Measurements from ENCODE around the gene PPP1R3F.
"Not testable (repeated sequence)": the region's sequence is repeated elsewhere in the genome, so short reads cannot be mapped to it uniquely, and the experiment has no call there.

The PPP1R3F gene

DNA sequence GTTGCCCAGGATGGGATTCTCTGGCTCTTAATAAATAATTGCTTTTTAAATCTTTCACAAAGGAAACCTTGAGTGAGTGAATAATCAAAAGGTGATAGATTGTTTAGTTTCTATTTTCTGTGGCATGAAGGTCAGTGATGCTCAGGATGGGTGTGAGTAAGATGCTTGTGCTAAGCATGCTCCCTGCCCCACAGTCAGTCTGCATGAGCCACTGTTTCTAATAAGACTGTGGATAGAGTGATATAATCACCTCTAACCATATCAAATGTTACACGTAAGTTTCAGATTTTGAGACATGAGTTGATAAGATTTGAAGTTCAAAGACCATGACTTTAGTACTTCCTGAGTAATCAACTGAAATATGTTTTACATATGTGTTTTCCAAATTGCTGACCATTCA is 31.1 kb downstream of the PPP1R3F start:
- no peak for DNase-seq
- intact Hi-C loops (cut with DNase I): no loop called here

DNA sequence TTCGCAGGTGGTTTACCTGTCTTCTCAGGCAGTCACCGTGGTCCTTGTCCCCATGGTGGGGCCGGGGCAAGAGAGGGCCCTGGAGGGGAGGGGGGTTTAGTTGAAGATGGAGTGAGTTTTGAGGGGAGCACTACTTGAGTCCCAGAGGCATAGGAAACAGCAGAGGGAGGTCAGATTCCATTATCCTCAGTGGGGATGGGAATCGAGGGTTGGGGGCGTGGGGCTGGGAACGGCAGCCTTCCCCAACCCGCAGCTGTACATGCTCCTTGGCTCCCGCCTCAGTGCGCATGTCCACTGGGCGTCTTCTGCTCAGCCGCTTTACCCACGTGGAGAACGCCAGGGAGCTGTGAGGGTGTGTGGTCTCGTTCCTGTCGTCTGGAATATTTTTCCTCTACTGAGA is 33.8 kb downstream of the PPP1R3F start, which contains the start of gene GAGE10:
GAGE10 (plus strand) TSS at position 301 of the 400 bp plus-strand sequence. CDS start 1,214 bp downstream, outside the sequence.
- intact Hi-C loops (cut with DNase I): no loop called here
- no peak for DNase-seq

DNA sequence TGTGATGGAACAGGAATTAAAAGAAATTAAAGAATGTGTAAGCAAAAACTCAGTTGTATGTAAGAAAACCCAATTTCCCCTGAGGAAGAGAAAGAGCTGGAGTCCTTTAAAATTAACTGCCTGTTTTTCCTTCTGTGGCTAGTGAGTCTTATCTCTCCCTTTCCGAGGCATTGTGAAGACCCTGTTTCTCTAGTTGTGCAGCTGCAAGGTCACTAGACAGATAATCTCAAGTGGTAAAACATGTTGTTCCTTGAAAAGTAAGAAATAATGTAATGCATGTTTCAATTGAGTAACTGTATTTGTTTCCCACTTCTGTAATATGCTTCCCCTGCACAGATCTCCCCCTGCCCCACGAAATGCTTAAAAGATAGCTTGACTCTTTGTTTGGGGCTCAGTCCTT is 38.2 kb downstream of the PPP1R3F start:
- intact Hi-C loops (cut with DNase I): not testable (repeated sequence)

DNA sequence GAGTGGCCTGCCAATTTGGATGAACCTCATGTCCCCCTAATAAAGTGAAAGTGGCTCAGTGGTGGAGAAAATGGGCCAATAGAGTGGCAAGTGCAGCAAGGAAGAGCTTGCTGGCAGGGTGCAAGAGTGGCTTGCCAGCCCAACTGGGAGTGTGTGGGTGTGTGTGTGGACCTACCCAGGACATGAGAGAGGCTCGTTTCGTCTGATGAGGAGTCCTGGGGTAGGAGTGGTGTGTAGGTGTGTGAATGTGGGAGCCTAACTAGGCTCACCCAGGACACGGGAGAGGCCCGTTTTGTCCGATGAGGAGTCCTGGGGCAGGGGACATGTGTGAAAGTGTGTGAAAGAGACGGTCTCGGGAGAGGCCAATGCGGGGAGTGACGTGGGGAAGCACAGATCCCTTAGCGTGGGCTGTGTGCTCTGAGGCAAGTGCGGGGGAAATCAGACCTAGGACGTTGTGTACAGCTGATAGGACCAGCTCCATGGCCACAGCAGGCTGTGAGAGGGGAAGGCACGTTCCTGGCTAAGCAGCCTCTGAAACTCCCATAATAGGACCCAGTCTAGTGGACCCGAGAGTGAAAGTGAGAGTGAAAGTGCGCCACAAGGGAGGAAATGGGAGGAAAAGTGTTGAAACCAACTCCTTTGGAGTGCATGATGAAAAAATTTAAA is 39.1 kb downstream of the PPP1R3F start:
- intact Hi-C loops (cut with DNase I): no loop called here

More for the DNA sequence above, 38.2 kb downstream of the PPP1R3F start:
- not testable (repeated sequence) for DNase-seq

DNA sequence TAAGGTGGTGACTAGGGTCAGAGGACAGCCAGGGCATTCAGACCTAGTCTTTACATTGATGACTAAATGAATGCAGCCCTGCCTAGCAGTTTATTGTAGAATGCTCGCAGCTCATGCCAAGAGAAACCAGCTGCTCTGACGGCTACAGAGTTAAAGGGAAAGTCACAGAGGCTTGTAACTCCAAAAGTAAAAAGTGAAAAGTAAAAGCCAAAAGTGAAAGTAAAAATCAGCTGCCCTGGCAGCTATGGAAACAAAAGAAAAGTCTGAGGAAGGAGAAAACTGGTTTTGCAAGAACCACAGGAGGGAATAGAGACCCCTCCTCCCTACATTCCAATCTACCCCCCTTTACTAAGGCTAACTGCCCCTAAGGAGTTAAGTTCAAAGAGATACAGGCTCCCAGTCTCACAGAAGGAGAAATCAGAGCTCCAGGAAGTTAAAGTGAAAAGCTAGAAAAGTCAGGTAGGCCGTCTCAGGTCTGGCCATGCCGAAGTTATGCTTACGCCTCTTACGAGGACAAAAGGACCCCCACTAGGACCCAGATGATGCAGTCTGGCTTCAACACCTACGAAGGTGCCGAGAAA is 39.9 kb downstream of the PPP1R3F start:
- intact Hi-C loops (cut with DNase I): no loop called here
- DNase-seq: no peak

More for the DNA sequence above, 39.1 kb downstream of the PPP1R3F start:
- peak in 1 of 10 donors; percentile 62 for DNase-seq

DNA sequence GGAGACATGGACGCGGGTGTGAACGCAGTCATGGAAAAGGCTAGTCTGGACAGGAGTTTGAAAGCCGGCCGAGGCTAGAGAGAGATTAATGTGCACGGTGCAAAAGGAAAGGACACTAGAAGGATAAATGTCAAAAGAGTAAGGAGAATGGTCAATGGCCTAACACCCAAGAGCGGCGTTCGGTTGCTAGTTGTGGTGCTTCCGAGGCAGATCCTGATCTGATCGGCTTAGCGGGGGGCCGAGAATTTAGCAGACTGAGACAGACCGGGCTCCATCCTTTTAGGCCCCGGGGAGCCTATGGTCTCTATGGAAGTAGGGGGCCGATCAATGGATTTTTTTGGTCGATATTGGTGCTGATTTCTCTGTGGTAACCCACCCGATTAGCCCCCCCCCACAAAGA is 40.8 kb downstream of the PPP1R3F start:
- no peak for DNase-seq
- intact Hi-C loops (cut with DNase I): no loop called here

DNA sequence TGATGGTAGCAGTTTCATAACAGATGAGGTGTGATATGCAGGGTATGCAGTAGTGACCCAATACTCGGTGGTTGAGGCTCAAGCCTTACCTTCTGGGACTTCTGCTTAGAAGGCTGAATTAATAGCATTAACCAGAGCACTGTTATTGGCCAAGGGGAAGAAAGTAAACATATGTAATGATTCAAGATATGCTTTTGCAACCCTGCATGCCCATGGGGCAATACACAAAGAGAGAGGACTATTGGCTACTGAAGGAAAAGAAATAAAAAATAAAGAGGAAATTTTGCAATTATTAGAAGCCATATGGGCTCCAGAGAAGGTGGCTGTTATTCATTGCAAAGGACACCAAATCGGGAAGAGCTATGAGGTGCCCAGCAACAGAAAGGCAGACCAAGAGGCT is 42.6 kb downstream of the PPP1R3F start:
- DNase-seq: no peak
- intact Hi-C loops (cut with DNase I): no loop called here

DNA sequence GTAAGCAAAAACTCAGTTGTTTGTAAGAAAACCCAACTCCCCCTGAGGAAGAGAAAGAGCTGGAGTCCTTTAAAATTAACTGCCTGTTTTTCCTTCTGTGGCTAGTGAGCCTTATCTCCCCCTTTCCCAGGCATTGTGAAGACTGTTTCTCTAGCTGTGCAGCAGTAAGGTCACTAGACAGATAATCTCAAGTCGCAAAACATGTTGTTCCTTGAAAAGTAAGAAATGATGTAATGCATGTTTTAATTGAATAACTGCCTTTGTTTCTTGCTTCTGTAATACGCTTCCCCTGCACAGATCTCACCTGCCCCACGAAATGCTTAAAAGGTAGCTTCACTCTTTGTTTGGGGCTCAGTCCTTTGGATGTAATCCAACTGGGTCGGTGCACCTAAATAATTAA is 46.5 kb downstream of the PPP1R3F start:
- intact Hi-C loops (cut with DNase I): no loop called here
- no peak for DNase-seq

DNA sequence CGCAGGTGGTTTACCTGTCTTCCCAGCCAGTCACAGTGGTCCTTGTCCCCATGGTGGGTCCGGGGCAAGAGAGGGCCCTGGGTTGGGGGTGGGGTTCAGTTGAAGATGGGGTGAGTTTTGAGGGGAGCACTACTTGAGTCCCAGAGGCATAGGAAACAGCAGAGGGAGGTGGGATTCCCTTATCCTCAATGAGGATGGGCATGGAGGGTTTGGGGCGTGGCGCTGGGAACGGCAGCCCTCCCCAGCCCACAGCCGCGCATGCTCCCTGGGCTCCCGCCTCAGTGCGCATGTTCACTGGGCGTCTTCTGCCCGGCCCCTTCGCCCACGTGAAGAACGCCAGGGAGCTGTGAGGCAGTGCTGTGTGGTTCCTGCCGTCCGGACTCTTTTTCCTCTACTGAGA is 52.1 kb downstream of the PPP1R3F start, which contains the start of gene GAGE12J:
GAGE12J (plus strand) TSS at position 301 of the 400 bp plus-strand sequence. CDS start 1,157 bp downstream, outside the sequence.
- DNase-seq; intact Hi-C loops (cut with DNase I): not testable (repeated sequence)

DNA sequence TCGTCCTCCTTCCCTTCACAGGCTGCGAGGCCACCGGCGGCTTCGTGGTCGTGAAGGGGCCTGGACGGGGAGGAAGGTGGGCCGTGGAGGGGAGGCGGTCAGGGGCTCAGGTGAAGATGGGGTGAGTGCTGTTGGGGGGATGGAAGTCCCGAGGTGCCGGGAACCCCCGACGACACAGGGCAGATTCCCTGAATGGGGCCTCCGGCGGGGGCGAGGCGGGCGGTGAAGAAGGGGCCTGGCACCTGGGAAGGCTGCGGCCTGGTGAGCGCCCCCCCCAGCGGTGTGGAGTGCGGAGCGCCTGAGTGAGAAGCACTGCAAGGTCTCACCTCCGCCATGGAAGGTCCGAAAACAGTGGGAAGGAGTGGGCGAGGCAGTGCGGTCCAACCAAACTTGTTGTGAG is 52.7 kb downstream of the PPP1R3F start:
- intact Hi-C loops (cut with DNase I); DNase-seq: not testable (repeated sequence)

DNA sequence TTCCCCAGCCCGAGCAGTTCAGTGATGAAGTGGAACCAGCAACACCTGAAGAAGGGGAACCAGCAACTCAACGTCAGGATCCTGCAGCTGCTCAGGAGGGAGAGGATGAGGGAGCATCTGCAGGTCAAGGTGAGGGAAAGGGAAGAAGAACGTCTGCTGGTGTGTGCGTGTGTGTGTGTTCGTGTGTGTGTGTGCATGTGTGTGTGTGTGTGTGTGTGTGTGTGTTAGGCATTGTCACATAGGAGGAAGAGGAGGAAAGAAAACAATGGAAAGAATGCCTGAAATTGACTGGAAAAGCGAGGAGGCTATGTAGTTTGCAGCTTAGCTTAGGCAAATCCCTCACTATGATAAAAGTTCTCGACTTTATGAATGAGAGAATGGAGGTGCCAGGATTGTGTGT is 54.1 kb downstream of the PPP1R3F start:
- DNase-seq; intact Hi-C loops (cut with DNase I): not testable (repeated sequence)

DNA sequence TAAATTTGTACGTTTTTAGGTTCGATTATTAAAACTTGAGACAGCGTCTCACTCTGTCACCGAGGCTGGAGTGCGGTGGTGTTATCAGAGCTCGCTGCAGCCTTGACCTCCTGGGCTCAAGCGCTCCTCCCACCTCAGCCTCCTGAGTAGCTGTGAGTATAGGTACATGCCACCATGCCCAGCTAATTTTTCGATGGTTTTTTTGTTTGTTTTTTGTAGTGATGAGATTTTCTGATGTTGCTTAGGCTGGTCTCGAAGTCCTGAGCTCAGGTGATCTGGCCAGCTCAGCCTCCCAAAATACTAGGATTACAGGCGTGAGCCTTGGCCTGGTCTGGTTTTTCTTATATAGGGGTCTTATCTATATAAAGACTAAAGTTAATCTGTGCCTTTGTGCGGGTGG is 60.8 kb downstream of the PPP1R3F start:
- DNase-seq; intact Hi-C loops (cut with DNase I): not testable (repeated sequence)

DNA sequence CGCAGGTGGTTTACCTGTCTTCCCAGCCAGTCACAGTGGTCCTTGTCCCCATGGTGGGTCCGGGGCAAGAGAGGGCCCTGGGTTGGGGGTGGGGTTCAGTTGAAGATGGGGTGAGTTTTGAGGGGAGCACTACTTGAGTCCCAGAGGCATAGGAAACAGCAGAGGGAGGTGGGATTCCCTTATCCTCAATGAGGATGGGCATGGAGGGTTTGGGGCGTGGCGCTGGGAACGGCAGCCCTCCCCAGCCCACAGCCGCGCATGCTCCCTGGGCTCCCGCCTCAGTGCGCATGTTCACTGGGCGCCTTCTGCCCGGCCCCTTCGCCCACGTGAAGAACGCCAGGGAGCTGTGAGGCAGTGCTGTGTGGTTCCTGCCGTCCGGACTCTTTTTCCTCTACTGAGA is 61.7 kb downstream of the PPP1R3F start, which contains the start of gene GAGE13:
GAGE13 (plus strand) TSS at position 301 of the 400 bp plus-strand sequence. CDS start 1,156 bp downstream, outside the sequence.
- DNase-seq; intact Hi-C loops (cut with DNase I): not testable (repeated sequence)

DNA sequence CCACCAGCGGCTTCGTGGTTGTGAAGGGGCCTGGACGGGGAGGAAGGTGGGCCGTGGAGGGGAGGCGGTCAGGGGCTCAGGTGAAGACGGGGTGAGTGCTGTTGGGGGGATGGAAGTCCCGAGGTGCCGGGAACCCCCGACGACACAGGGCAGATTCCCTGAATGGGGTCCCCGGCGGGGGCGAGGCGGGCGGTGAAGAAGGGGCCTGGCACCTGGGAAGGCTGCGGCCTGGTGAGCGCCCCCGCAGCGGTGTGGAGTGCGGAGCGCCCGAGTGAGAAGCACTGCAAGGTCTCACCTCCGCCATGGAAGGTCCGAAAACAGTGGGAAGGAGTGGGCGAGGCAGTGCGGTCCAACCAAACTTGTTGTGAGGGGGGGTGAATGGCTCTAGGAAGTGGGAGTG is 62.2 kb downstream of the PPP1R3F start:
- intact Hi-C loops (cut with DNase I): not testable (repeated sequence)

More for the DNA sequence above, 62.2 kb downstream of the PPP1R3F start:
- DNase-seq: peak in 3 of 10 donors; percentile 77 to 87 (median 86)
